Natural killer cell (primary cell): Measurements from ENCODE around the gene CEP131. TPM values are rescaled to one million over a fixed set of nuclear protein-coding genes. Genes with fewer than 3 reads are reported as not detected.

Experiments
- ATAC-seq, 3 donors: fragments of 150-1000 bp in 2 of 3; fragments of 200-7000 bp in 1 of 3; cut with Tn5 transposase; 1 replicate in 1 of 3; 2 replicates in 2 of 3; pipeline ENCODE4 v1.10.0; 2021; ENCODE audit warnings: mild to moderate bottlenecking in 2 of 3, moderate library complexity in 2 of 3
- DNase-seq, 2 donors: peaks; one replicate each; pipeline versions ENCODE4 v3.0.0 to v3.0.0-alpha.2; 2013 to 2021; ENCODE audit warnings: mixed read lengths in 1 of 2
- H3K27ac ChIP-seq: one replicate; pipeline ENCODE4 v1.5.1; 2013; ENCODE audit warnings: mild to moderate bottlenecking, low read length
- H3K27me3 ChIP-seq: one replicate; pipeline ENCODE4 v1.6.1; 2013; ENCODE audit warnings: low read length; ENCODE audit not compliant: control insufficient read depth, insufficient read depth
- H3K36me3 ChIP-seq: one replicate; pipeline ENCODE4 v1.6.1; 2013; ENCODE audit warnings: low read length; ENCODE audit not compliant: control insufficient read depth, insufficient read depth
- H3K4me1 ChIP-seq: one replicate; pipeline ENCODE4 v1.6.1; 2013; ENCODE audit warnings: low read length; ENCODE audit not compliant: control insufficient read depth, insufficient read depth
- H3K4me3 ChIP-seq: one replicate; pipeline ENCODE4 v1.5.1; 2013; ENCODE audit warnings: low read length
- H3K9me3 ChIP-seq: one replicate; pipeline ENCODE4 v1.6.1; 2013; ENCODE audit warnings: low read length; ENCODE audit not compliant: control insufficient read depth, insufficient read depth
- H3K27ac Mint-ChIP-seq, 2 donors: one replicate each; pipeline ENCODE4 v1.8.0; 2022; ENCODE audit warnings: mild to moderate bottlenecking in 2 of 2, mixed read lengths in 2 of 2, moderate library complexity in 1 of 2
- H3K27me3 Mint-ChIP-seq, 2 donors: one replicate each; pipeline ENCODE4 v1.8.0; 2022; ENCODE audit warnings: low read depth in 2 of 2, mixed read lengths in 2 of 2
- H3K36me3 Mint-ChIP-seq: one replicate; pipeline ENCODE4 v1.8.0; 2022; ENCODE audit warnings: mixed read lengths
- H3K4me1 Mint-ChIP-seq, 2 donors: one replicate each; pipeline ENCODE4 v1.8.0; 2022; ENCODE audit warnings: mixed read lengths in 2 of 2
- H3K4me3 Mint-ChIP-seq: one replicate; pipeline ENCODE4 v1.8.0; 2022; ENCODE audit warnings: mild to moderate bottlenecking, moderate library complexity, mixed read lengths
- H3K9me3 Mint-ChIP-seq, 2 donors: one replicate each; pipeline ENCODE4 v1.8.0; 2022; ENCODE audit warnings: mixed read lengths in 2 of 2
- CTCF ChIP-seq: fragments of 200-600 bp; IDR thresholded peaks from one replicate; pipeline ENCODE4 v1.8.0; 2022; ENCODE audit warnings: antibody characterized with exemption
- WGBS: methylation state at CpG from one replicate; pipeline ENCODE4 v1.1.7; 2013; ENCODE audit warnings: missing lambda C conversion rate; ENCODE audit not compliant: insufficient coverage; 5-methylcytosine and 5-hydroxymethylcytosine counted together
- intact Hi-C: fragments of 100-400 bp; cut with micrococcal nuclease; formaldehyde crosslinking; loops from one replicate; pipeline ENCODE4 v1.14.2; 2022
- total RNA-seq, 4 donors: library from RNA; stranded (reverse); fragments of 120-200 nt in 1 of 4; gene quantifications; one replicate each; pipeline versions ENCODE4 v1.2.3 to v1.2.4, GENCODE V29; 2013 to 2022

Gene CEP131
- total RNA-seq, 3 donors from 2014 or later (not counting 1 experiment from before 2014, with no cell fraction given): 9.9 to 11.4 (median 10.0) TPM

- no peaks in the 10 kb centered on the region for H3K36me3 Mint-ChIP-seq
- no peaks in the 10 kb centered on the region for H3K9me3 Mint-ChIP-seq
- H3K4me1 Mint-ChIP-seq: peaks cover 4 to 17% of the 10 kb centered on the region in 2 donors
- peaks cover 0 to 7% of the 10 kb centered on the region in 2 donors for H3K27me3 Mint-ChIP-seq
- ATAC-seq: no peak
- H3K9me3 ChIP-seq: no peaks in the 10 kb centered on the region
- TF ChIP-seq CTCF: no peak
- no peak for DNase-seq
- H3K4me1 ChIP-seq: peaks cover 29% of the 10 kb centered on the region
- intact Hi-C loops: no loop called here
- no peak overlapping the region for H3K27ac ChIP-seq
- H3K4me3 Mint-ChIP-seq: peak overlapping the region; percentile 49
- no peak overlapping the region for H3K27ac Mint-ChIP-seq
- H3K27me3 ChIP-seq: peaks cover 14% of the 10 kb centered on the region
- WGBS: 89% methylated on average over 15 of the region's 15 CpGs
- no peaks in the 10 kb centered on the region for H3K36me3 ChIP-seq
- no peak overlapping the region for H3K4me3 ChIP-seq
Measured at GRCh38 chr17:81163703-81164370, 58.9 kb downstream of the CEP131 start.

GRCh38 chr17:81163051-81163695 lies 59.6 kb downstream of the CEP131 start:
- H3K9me3 ChIP-seq: no peaks in the 10 kb centered on the region
- no peak overlapping the region for H3K4me3 ChIP-seq
- ATAC-seq (no peak), DNase-seq (no peak)
- Mint-ChIP-seq H3K36me3 (no peaks in the 10 kb centered on the region), H3K4me3 (no peak overlapping the region), H3K9me3 (no peaks in the 10 kb centered on the region), H3K4me1 (peaks cover 4 to 18% of the 10 kb centered on the region in 2 donors), H3K27ac (no peak overlapping the region), H3K27me3 (peaks cover 0 to 7% of the 10 kb centered on the region in 2 donors)
- H3K27me3 ChIP-seq: peaks cover 14% of the 10 kb centered on the region
- WGBS: 86% methylated on average over 19 of the region's 19 CpGs
- intact Hi-C loops: no loop called here
- TF ChIP-seq CTCF: no peak
- H3K4me1 ChIP-seq: peaks cover 29% of the 10 kb centered on the region
- H3K27ac ChIP-seq: no peak overlapping the region
- no peaks in the 10 kb centered on the region for H3K36me3 ChIP-seq

GRCh38 chr17:81162491-81162890 lies 60.3 kb downstream of the CEP131 start:
- Mint-ChIP-seq H3K27ac (no peak overlapping the region), H3K27me3 (peaks cover 0 to 7% of the 10 kb centered on the region in 2 donors), H3K36me3 (no peaks in the 10 kb centered on the region), H3K4me1 (peaks cover 4 to 18% of the 10 kb centered on the region in 2 donors), H3K4me3 (peak overlapping the region; percentile 56), H3K9me3 (no peaks in the 10 kb centered on the region)
- H3K27ac ChIP-seq: no peak overlapping the region
- intact Hi-C loops: no loop called here
- no peaks in the 10 kb centered on the region for H3K9me3 ChIP-seq
- TF ChIP-seq CTCF: no peak
- WGBS: 94% methylated on average over 11 of the region's 11 CpGs
- no peak for DNase-seq
- peaks cover 29% of the 10 kb centered on the region for H3K4me1 ChIP-seq
- H3K36me3 ChIP-seq: no peaks in the 10 kb centered on the region
- H3K27me3 ChIP-seq: peaks cover 14% of the 10 kb centered on the region
- H3K4me3 ChIP-seq: no peak overlapping the region
- no peak for ATAC-seq
